ENCODE measurements around the gene RWDD3. TPM values are rescaled to one million over a fixed set of nuclear protein-coding genes. Genes with fewer than 3 reads are reported as not detected.

Gene RWDD3
- total RNA-seq, 4 donors from 2014 or later = 4.1 to 36.6 (median 30.8) TPM

GRCh38 chr1:95229706-95230105 is 4.3 kb upstream of the RWDD3 start:
- Histone ChIP-seq H3K36me3 (no peaks in the 10 kb centered on the region), H3K27ac (no peak overlapping the region), H3K4me3 (no peak overlapping the region), H3K9me3 (no peaks in the 10 kb centered on the region), H3K4me1 (peaks cover 0 to 10% of the 10 kb centered on the region in 2 donors), H3K27me3 (no peaks in the 10 kb centered on the region)
- TF ChIP-seq CTCF (IDR thresholded peaks at IDR 0.05) (no peak), POLR2A (IDR thresholded peaks at IDR 0.05) (no peak)
- no peak for DNase-seq
- intact Hi-C loops (cut with DNase I; ENCODE audit: low total_unique reads) = loop anchor here (5.0 kb wide), 1 partner anchor 112 kb away; the partner anchor contains the start of gene TLCD4

DNA sequence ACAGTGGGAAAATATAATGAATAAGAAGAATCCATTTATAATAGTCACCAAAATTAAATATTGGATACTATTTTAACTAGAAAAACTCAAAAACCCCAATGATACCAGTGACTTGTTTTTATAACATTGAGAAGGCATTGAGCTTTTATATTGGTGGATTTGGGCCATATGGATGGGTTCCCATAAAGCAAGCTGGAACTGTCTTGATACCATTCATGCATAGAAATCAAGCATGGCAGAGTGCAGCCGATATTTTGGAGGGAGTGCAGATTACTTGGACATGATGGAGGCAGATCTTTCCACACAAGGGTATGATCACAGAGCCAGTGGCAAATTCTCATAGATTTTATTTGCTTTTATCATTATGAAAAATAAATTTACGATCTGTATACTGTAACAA is 3.8 kb upstream of the RWDD3 start:
- Histone ChIP-seq H3K9me3 (no peaks in the 10 kb centered on the region), H3K4me3 (no peak overlapping the region), H3K36me3 (no peaks in the 10 kb centered on the region), H3K27me3 (no peaks in the 10 kb centered on the region), H3K4me1 (peaks cover 0 to 10% of the 10 kb centered on the region in 2 donors), H3K27ac (no peak overlapping the region)
- no peak for DNase-seq
- no peak for TF ChIP-seq CTCF (IDR thresholded peaks at IDR 0.05)
- TF ChIP-seq POLR2A (IDR thresholded peaks at IDR 0.05) = no peak
- intact Hi-C loops (cut with DNase I; ENCODE audit: low total_unique reads) = loop anchor here (5.0 kb wide), 1 partner anchor 113 kb away; the partner anchor contains the start of gene TLCD4

DNA sequence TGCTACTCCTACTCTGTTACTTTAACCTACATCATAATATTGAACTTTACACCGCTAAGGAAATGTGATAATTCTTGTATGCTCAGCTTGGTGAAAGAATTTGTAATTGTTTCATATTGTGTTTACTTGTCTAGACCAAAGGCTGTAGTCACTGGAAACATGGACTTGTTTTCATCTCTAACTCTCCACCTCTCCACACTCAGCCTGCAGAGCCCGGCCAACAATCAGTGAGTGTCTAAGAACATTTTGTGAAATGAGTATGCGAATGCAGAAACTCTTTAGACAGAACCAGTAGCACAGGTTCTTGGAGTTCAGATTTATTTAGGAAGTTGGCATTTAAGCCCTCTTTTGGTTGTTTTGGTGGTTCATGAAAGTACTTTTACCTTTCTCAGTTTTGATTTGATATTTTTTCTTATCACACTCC is 3.2 kb upstream of the RWDD3 start:
- no peak overlapping the region for H3K4me3 ChIP-seq
- no peak for DNase-seq
- TF ChIP-seq POLR2A (IDR thresholded peaks at IDR 0.05) = no peak
- no peak for TF ChIP-seq CTCF (IDR thresholded peaks at IDR 0.05)
- intact Hi-C loops (cut with DNase I; ENCODE audit: low total_unique reads) = loop anchor here (5.0 kb wide), 1 partner anchor 113 kb away; the partner anchor contains the start of gene TLCD4
- H3K27me3 ChIP-seq = no peaks in the 10 kb centered on the region
- no peaks in the 10 kb centered on the region for H3K36me3 ChIP-seq
- no peaks in the 10 kb centered on the region for H3K9me3 ChIP-seq
- peaks cover 0 to 10% of the 10 kb centered on the region in 2 donors for H3K4me1 ChIP-seq
- peak overlapping the region in 1 of 2 donors; percentile 0 for H3K27ac ChIP-seq

- Histone ChIP-seq H3K4me3 (peak overlapping the region; percentile 62 to 89), H3K27ac (peak overlapping the region; percentile 87 to 88), H3K9me3 (no peaks in the 10 kb centered on the region), H3K27me3 (no peaks in the 10 kb centered on the region), H3K36me3 (no peaks in the 10 kb centered on the region), H3K4me1 (peaks cover 0 to 4% of the 10 kb centered on the region in 2 donors)
- DNase-seq = peak; percentile 20 to 42
- intact Hi-C loops (cut with DNase I; ENCODE audit: low total_unique reads) = loop anchor here (5.0 kb wide), 1 partner anchor 115 kb away; the partner anchor contains the start of gene TLCD4
- TF ChIP-seq POLR2A (IDR thresholded peaks at IDR 0.05) = no peak
- TF ChIP-seq CTCF (IDR thresholded peaks at IDR 0.05) = no peak
Measured at GRCh38 chr1:95232646-95233318, 1.2 kb upstream of the RWDD3 start.

DNA sequence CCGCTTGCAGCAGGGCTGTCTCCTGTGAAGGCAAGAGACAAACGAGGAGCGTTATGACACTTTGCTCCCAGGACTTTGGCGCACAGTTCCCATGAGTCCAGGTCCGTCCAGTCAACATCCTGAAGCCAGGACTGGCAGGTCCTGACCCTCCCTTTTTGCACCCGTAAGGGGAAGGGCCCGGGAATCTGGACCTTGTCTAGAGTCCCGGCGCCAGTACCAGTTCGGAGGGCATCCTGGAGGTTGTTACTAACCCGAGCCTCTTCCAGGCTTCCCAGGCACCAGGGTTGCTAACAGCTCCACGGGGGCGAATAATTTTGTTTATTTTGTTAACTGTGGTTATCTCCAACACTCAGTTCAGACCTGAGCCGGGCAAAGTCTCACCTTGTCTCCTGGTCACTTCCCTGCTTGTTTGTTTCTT is 682 bp upstream of the RWDD3 start:
- Histone ChIP-seq H3K4me3 (peak overlapping the region; percentile 62 to 89), H3K36me3 (no peaks in the 10 kb centered on the region), H3K9me3 (no peaks in the 10 kb centered on the region), H3K4me1 (peaks cover 0 to 8% of the 10 kb centered on the region in 2 donors), H3K27me3 (no peaks in the 10 kb centered on the region), H3K27ac (peak overlapping the region; percentile 87 to 88)
- DNase-seq = peak; percentile 21 to 42
- intact Hi-C loops (cut with DNase I; ENCODE audit: low total_unique reads) = loop anchor here (5.0 kb wide), 1 partner anchor 116 kb away; the partner anchor contains the start of gene TLCD4
- TF ChIP-seq CTCF (IDR thresholded peaks at IDR 0.05) (no peak), POLR2A (IDR thresholded peaks at IDR 0.05) (no peak)

Measured in uterus (tissue), 4 donors.